Neural cell (in vitro differentiated cells): ENCODE results near the gene PDLIM1. TPM values are rescaled to one million over a fixed set of nuclear protein-coding genes. Genes with fewer than 3 reads are reported as not detected.

ENCODE experiments used
- H2AFZ ChIP-seq: fragments of 200-600, 300-800 bp; sonication (generic), shearing (Covaris generic); 2 replicates; pipeline ENCODE4 v1.6.0; 2014; ENCODE audit warnings: low read depth, mild to moderate bottlenecking, antibody characterized with exemption, low read length, moderate library complexity
- H3F3A ChIP-seq: fragments of 200-600 bp; shearing (Covaris generic); 2 replicates; pipeline ENCODE4 v1.6.1; 2016; ENCODE audit warnings: mild to moderate bottlenecking, moderate library complexity, mixed read lengths, antibody characterized with exemption, low read length; ENCODE audit not compliant: insufficient read depth, poor library complexity, severe bottlenecking
- H3K27ac ChIP-seq: fragments of 200-600, 300-800 bp; sonication (generic), shearing (Covaris generic); 2 replicates; pipeline ENCODE4 v1.5.1; 2014; ENCODE audit warnings: mild to moderate bottlenecking, low read length, moderate library complexity
- H3K27me3 ChIP-seq: fragments of 300-800, 200-600 bp; sonication (generic), shearing (Covaris generic); 2 replicates; pipeline ENCODE4 v1.6.0; 2014; ENCODE audit warnings: mild to moderate bottlenecking, low read depth, low read length, moderate library complexity; ENCODE audit not compliant: insufficient read depth
- H3K36me3 ChIP-seq: fragments of 300-800, 200-600 bp; sonication (generic), shearing (Covaris generic); 2 replicates; pipeline ENCODE4 v1.5.1; 2014; ENCODE audit warnings: mild to moderate bottlenecking, antibody characterized with exemption, low read length, moderate library complexity; ENCODE audit not compliant: insufficient read depth
- H3K4me2 ChIP-seq: fragments of 300-800, 200-600 bp; sonication (generic), shearing (Covaris generic); 2 replicates; pipeline ENCODE4 v1.6.0; 2014; ENCODE audit warnings: mild to moderate bottlenecking, low read length
- H3K4me3 ChIP-seq: fragments of 300-800, 200-600 bp; sonication (generic), shearing (Covaris generic); 2 replicates; pipeline ENCODE4 v1.5.1; 2014; ENCODE audit warnings: mild to moderate bottlenecking, low read length, moderate library complexity
- H3K79me2 ChIP-seq: fragments of 200-600 bp; shearing (Covaris generic); replicated peaks from 2 replicates; pipeline ENCODE4 v1.6.0; 2014; ENCODE audit warnings: mild to moderate bottlenecking, low read length, moderate library complexity; ENCODE audit not compliant: insufficient read depth
- H3K9ac ChIP-seq: fragments of 300-800, 200-600 bp; sonication (generic), shearing (Covaris generic); 2 replicates; pipeline ENCODE4 v1.6.1; 2016; ENCODE audit warnings: mild to moderate bottlenecking, low read length, mixed read lengths
- H3K9me2 ChIP-seq: fragments of 200-600 bp; shearing (Covaris generic); 2 replicates; pipeline ENCODE4 v1.6.1; 2016; ENCODE audit warnings: mild to moderate bottlenecking, low read length, mixed read lengths; ENCODE audit not compliant: insufficient read depth
- H3K9me3 ChIP-seq: fragments of 200-600, 300-800 bp; sonication (generic), shearing (Covaris generic); 2 replicates; pipeline ENCODE4 v1.6.1; 2016; ENCODE audit warnings: mild to moderate bottlenecking, mixed run types, low read length, moderate library complexity, mixed read lengths
- H4K20me1 ChIP-seq: fragments of 200-600 bp; shearing (Covaris generic); 2 replicates; pipeline ENCODE4 v1.6.1; 2016; ENCODE audit warnings: mild to moderate bottlenecking, mixed run types; ENCODE audit not compliant: insufficient read depth
- EZH2 ChIP-seq: fragments of 200-600, 300-800 bp; shearing (Covaris generic), sonication (generic); IDR thresholded peaks from 2 replicates; pipeline ENCODE4 v1.6.1; 2014; ENCODE audit warnings: antibody characterized with exemption, low read length, borderline replicate concordance, mild to moderate bottlenecking; ENCODE audit not compliant: insufficient read depth, poor library complexity, severe bottlenecking
- MXI1 ChIP-seq: fragments of 450-650 bp; conservative IDR thresholded peaks from 2 replicates; pipeline ENCODE4 v1.6.1; 2014; ENCODE audit warnings: antibody characterized with exemption, mild to moderate bottlenecking; ENCODE audit not compliant: poor library complexity, severe bottlenecking
- POLR2AphosphoS5 ChIP-seq: IDR thresholded peaks from 2 replicates; pipeline ENCODE4 v1.6.1; 2012
- REST ChIP-seq: IDR thresholded peaks from 2 replicates; pipeline ENCODE4 v1.6.1; 2012; ENCODE audit warnings: borderline replicate concordance
- SMC3 ChIP-seq: fragments of 450-650 bp; conservative IDR thresholded peaks from 2 replicates; pipeline ENCODE4 v1.6.1; 2014; ENCODE audit warnings: antibody characterized with exemption, mild to moderate bottlenecking, moderate library complexity; ENCODE audit not compliant: poor library complexity
- TAF1 ChIP-seq: IDR thresholded peaks from 2 replicates; pipeline ENCODE4 v1.6.1; 2012; ENCODE audit warnings: low read depth
- polyA plus RNA-seq: library from polyadenylated mRNA; depleted of rRNA; stranded (reverse); fragments of >200 nt; gene quantifications from 2 replicates; pipeline ENCODE4 v1.2.3, GENCODE V29; 2014

PDLIM1 gene
- polyA plus RNA-seq, 1 donor from 2014 or later: 1.0 TPM

GRCh38 chr10:95309958-95310357 lies 19.2 kb upstream of the PDLIM1 start:
- Histone ChIP-seq H3K27ac (no peak overlapping the region), H3K9ac (no peak overlapping the region), H3F3A (no peaks in the 10 kb centered on the region), H3K9me3 (no peaks in the 10 kb centered on the region), H3K36me3 (no peaks in the 10 kb centered on the region), H3K4me3 (no peak overlapping the region), H4K20me1 (no peaks in the 10 kb centered on the region), H3K27me3 (no peaks in the 10 kb centered on the region), H2AFZ (no peak overlapping the region), H3K4me2 (no peak overlapping the region), H3K79me2 (no peaks in the 10 kb centered on the region), H3K9me2 (no peaks in the 10 kb centered on the region)
- no peak for TF ChIP-seq TAF1
- TF ChIP-seq SMC3: no peak

DNA sequence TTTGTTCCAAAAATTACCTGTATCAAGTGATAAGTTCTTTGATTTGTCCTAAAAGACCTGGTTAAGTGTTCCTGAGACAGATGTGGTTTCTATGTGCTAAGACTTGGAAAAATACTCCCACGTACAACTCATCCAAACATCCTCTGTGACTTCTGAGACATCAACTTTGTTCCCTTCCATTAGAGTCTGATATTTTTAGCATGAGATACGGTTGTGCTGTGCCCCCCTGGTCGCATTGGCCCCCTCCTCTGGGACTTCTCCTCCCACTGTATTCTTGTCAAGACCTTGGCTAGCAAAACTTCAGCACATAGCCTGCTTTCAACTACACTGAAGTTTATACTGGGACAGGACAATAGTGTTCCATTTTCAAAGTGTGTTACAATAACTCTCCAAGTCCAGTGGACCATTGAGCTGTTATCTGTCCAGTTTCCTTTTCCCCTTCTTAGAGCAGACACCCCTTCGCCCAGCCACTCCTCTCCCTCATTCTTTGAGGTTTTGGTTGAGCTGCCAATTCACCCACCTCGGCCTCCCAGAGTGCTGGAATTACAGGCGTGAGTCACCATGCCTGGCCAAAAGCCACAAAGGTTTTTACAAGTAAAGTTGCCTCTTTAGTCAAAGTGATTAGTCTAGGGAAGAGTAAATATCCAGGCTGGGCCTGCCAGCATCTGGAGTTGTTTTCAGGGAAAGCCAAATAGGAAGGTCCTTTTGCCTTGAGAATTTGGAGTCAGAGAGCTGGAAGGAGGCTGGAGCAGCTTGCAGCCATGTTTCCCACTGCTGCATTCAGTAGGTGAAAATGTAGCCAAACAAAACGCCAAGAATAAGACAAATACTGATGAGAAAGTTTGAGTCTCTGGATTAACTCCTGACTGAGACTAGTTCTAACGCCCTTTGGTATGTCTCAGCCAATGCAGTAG lies 17.8 kb upstream of the PDLIM1 start:
- Histone ChIP-seq H3K36me3 (no peaks in the 10 kb centered on the region), H3K27ac (no peak overlapping the region), H3K9ac (no peak overlapping the region), H3F3A (no peaks in the 10 kb centered on the region), H2AFZ (no peak overlapping the region), H3K9me3 (no peaks in the 10 kb centered on the region), H3K4me3 (no peak overlapping the region), H3K4me2 (no peak overlapping the region), H3K27me3 (no peaks in the 10 kb centered on the region), H3K9me2 (no peaks in the 10 kb centered on the region), H4K20me1 (no peaks in the 10 kb centered on the region), H3K79me2 (no peaks in the 10 kb centered on the region)
- TF ChIP-seq POLR2AphosphoS5 (no peak), TAF1 (no peak)

DNA sequence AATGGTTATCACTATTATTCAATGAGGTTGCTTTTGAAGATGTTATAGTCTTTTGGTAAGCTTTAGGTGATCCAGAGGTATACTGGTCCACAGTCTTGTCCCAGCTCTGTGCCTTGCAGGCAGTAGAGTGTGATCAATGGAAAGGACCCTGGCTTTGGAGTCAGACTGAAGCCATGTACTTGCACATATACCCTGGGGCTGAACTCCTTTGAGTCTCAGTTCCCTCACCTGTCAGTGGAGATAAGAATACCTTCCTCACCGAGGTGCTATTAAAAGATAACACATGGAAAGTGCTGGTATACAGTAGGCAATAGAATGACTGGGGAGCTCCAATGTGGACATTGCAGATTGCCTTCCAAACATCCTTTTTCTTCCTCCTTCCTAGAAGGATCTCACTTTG lies 16.0 kb upstream of the PDLIM1 start:
- no peak overlapping the region for H2AFZ ChIP-seq
- no peaks in the 10 kb centered on the region for H3K9me2 ChIP-seq
- no peaks in the 10 kb centered on the region for H3K27me3 ChIP-seq
- no peaks in the 10 kb centered on the region for H3F3A ChIP-seq
- TF ChIP-seq MXI1 (no peak), EZH2 (no peak), REST (no peak)
- H3K27ac ChIP-seq: no peak overlapping the region
- H3K4me3 ChIP-seq: no peak overlapping the region
- H3K36me3 ChIP-seq: no peaks in the 10 kb centered on the region
- no peaks in the 10 kb centered on the region for H4K20me1 ChIP-seq
- no peaks in the 10 kb centered on the region for H3K9me3 ChIP-seq
- no peak overlapping the region for H3K9ac ChIP-seq
- H3K79me2 ChIP-seq: no peaks in the 10 kb centered on the region
- no peak overlapping the region for H3K4me2 ChIP-seq
